Measurements from ENCODE around the gene NUP88.

DNA sequence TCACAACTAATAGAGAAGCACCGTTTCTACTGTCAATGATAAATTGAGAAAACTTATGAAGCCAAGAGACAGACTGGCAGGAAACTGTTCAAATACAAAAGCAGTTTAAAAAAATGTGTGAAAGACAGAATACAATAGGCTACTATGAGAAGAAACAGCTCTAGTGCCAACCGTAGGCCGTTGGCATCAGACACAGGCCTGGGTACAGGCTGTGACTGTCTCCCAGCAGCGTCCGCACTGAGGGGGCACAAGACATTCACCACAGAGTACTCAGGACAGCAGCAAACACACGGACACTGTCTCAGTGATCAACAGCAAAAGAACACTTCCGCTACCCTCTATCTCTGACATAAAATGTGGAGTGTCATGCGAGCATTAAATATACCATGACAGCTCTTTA is 27.3 kb upstream of the NUP88 start:
- TF ChIP-seq, protein P1, sequence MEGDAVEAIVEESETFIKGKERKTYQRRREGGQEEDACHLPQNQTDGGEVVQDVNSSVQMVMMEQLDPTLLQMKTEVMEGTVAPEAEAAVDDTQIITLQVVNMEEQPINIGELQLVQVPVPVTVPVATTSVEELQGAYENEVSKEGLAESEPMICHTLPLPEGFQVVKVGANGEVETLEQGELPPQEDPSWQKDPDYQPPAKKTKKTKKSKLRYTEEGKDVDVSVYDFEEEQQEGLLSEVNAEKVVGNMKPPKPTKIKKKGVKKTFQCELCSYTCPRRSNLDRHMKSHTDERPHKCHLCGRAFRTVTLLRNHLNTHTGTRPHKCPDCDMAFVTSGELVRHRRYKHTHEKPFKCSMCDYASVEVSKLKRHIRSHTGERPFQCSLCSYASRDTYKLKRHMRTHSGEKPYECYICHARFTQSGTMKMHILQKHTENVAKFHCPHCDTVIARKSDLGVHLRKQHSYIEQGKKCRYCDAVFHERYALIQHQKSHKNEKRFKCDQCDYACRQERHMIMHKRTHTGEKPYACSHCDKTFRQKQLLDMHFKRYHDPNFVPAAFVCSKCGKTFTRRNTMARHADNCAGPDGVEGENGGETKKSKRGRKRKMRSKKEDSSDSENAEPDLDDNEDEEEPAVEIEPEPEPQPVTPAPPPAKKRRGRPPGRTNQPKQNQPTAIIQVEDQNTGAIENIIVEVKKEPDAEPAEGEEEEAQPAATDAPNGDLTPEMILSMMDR (optimal IDR thresholded peaks at IDR 0.05 in 1 of 3, IDR thresholded peaks at IDR 0.05 in 1 of 3, conservative IDR thresholded peaks at IDR 0.05 in 1 of 3; ENCODE audit: extremely low read depth in 1 of 3, insufficient read depth in 2 of 3, low read length in 3 of 3): no peak
- no peak for TF ChIP-seq EZH2 (IDR thresholded peaks at IDR 0.05; ENCODE audit: low read length)
